Common myeloid progenitor, CD34-positive (primary cell): Measurements from ENCODE around the gene RASSF7.
A peak's percentile ranks its signal among the peaks of the same experiment; 100 is the strongest.

Source experiments
- CTCF ChIA-PET: fragments of 350-600 bp; sonication (Branson Sonifier 250); formaldehyde crosslinking; loops from one replicate; lab custom pipeline; 2021; ENCODE audit warnings: antibody characterized with exemption; lab: Charles Lee
- POLR2A ChIA-PET: fragments of 350-600 bp; sonication (Branson Sonifier 250); formaldehyde crosslinking; loops from one replicate; lab custom pipeline; 2021; ENCODE audit warnings: antibody characterized with exemption; lab: Charles Lee
- DNase-seq, 3 donors: peaks; one replicate each; pipeline versions ENCODE4 v3.0.0 to v3.0.0-alpha.2; 2013
- H3K27ac ChIP-seq, 2 experiments: 1 replicate in 1 of 2; 2 replicates in 1 of 2; pipeline ENCODE4 v1.7.0; 2013; ENCODE audit warnings: inconsistent platforms in 2 of 2, low read length in 2 of 2, mild to moderate bottlenecking in 2 of 2, low read depth in 1 of 2, moderate library complexity in 1 of 2; ENCODE audit not compliant: severe bottlenecking in 2 of 2, insufficient read depth in 1 of 2, poor library complexity in 1 of 2
- H3K27me3 ChIP-seq, 5 experiments: replicated peaks in 2 of 5; 1 replicate in 3 of 5; 2 replicates in 2 of 5; pipeline versions ENCODE4 v1.6.1 to v1.7.0; 2013; ENCODE audit warnings: low read length in 4 of 5, mild to moderate bottlenecking in 2 of 5, moderate library complexity in 2 of 5, inconsistent platforms in 1 of 5; ENCODE audit not compliant: insufficient read depth in 5 of 5, control insufficient read depth in 4 of 5
- H3K36me3 ChIP-seq, 4 experiments: 1 replicate in 2 of 4; 2 replicates in 2 of 4; pipeline versions ENCODE4 v1.6.1 to v1.7.0; 2013; ENCODE audit warnings: low read length in 3 of 4, control low read depth in 1 of 4, mild to moderate bottlenecking in 1 of 4; ENCODE audit not compliant: control insufficient read depth in 4 of 4, insufficient read depth in 4 of 4
- H3K4me1 ChIP-seq, 4 experiments: 1 replicate in 3 of 4; 2 replicates in 1 of 4; pipeline versions ENCODE4 v1.6.1 to v1.7.1; 2013; ENCODE audit warnings: low read length in 3 of 4, mild to moderate bottlenecking in 3 of 4, control low read depth in 1 of 4, inconsistent platforms in 1 of 4, moderate library complexity in 1 of 4; ENCODE audit not compliant: control insufficient read depth in 4 of 4, insufficient read depth in 4 of 4; ENCODE audit errors: control extremely low read depth in 1 of 4
- H3K4me3 ChIP-seq, 7 experiments: 1 replicate in 4 of 7; 2 replicates in 3 of 7; pipeline versions ENCODE4 v1.5.1 to v1.7.0; 2013; ENCODE audit warnings: mild to moderate bottlenecking in 7 of 7, low read length in 6 of 7, moderate library complexity in 6 of 7, inconsistent platforms in 2 of 7, low read depth in 2 of 7, control low read depth in 1 of 7; ENCODE audit not compliant: insufficient read depth in 4 of 7, control insufficient read depth in 1 of 7; ENCODE audit errors: extremely low read depth in 1 of 7
- H3K9me3 ChIP-seq, 5 experiments: 1 replicate in 4 of 5; 2 replicates in 1 of 5; pipeline versions ENCODE4 v1.6.1 to v1.7.1; 2013; ENCODE audit warnings: low read length in 4 of 5, mild to moderate bottlenecking in 2 of 5, inconsistent platforms in 1 of 5, low read depth in 1 of 5, moderate library complexity in 1 of 5; ENCODE audit not compliant: control insufficient read depth in 4 of 5, insufficient read depth in 2 of 5; ENCODE audit errors: control extremely low read depth in 1 of 5
- WGBS: methylation state at CpG from one replicate; pipeline ENCODE4 v1.1.5; 2013; ENCODE audit not compliant: insufficient coverage; 5-methylcytosine and 5-hydroxymethylcytosine counted together

RASSF7 gene

GRCh38 chr11:587978-588380, 27.2 kb downstream of the RASSF7 start:
- 88% methylated on average over 5 of the region's 6 CpGs for WGBS
- Histone ChIP-seq H3K27me3 (no peaks in the 10 kb centered on the region), H3K4me1 (peaks cover 0 to 4% (median 2%) of the 10 kb centered on the region in 4 experiments), H3K27ac (peak overlapping the region in 1 of 2 experiments; percentile 5), H3K36me3 (peaks cover 12 to 69% (median 52%) of the 10 kb centered on the region in 4 experiments), H3K9me3 (no peaks in the 10 kb centered on the region), H3K4me3 (no peak overlapping the region)
- ChIA-PET CTCF (interaction anchor here (1.0 kb wide), 1 partner anchor 17 kb away, joined by 4 read pairs; no protein-coding TSS in a partner anchor), POLR2A (interaction anchor here (0.9 kb wide), 1 partner anchor 25 kb away, joined by 3 read pairs; no protein-coding TSS in a partner anchor)
- peak in 2 of 3 donors; percentile 61 to 72 for DNase-seq

GRCh38 chr11:589798-590197, 29.0 kb downstream of the RASSF7 start:
- peaks cover 0 to 4% (median 2%) of the 10 kb centered on the region in 4 experiments for H3K4me1 ChIP-seq
- no peak overlapping the region for H3K27ac ChIP-seq
- ChIA-PET CTCF (interaction anchor here (1.2 kb wide), 1 partner anchor 12 kb away, joined by 3 read pairs; no protein-coding TSS in a partner anchor), POLR2A (no interaction called here)
- no peak for DNase-seq
- H3K36me3 ChIP-seq = peaks cover 13 to 74% (median 58%) of the 10 kb centered on the region in 4 experiments
- H3K9me3 ChIP-seq = no peaks in the 10 kb centered on the region
- 96% methylated on average over 26 of the region's 26 CpGs for WGBS
- no peak overlapping the region for H3K4me3 ChIP-seq
- no peaks in the 10 kb centered on the region for H3K27me3 ChIP-seq

DNA sequence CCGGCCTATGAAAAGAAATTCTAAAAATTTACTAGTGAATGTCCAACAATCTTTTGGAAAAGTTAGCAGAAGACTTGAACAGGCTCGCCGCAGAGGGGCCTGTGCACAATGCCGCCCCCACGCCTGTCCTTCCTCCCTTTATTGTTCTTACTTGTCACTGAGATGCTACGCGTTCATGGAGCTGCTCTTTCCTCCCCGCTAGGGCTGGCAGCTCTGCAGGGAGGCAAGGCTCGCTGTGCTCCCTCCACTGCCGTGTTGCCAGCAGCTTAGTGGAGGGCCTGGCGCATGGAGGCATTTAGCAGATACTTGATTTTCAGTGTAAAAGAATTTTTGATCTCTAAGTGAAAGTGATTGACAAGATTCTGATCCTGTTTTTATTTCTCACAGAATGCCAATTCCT, 30.2 kb downstream of the RASSF7 start:
- ChIA-PET CTCF (interaction anchor here (1.0 to 1.4 kb wide), 2 partner anchors 13 to 21 kb away, joined by 3 to 4 read pairs; no protein-coding TSS in a partner anchor), POLR2A (interaction anchor here (1.2 kb wide), 1 partner anchor 34 kb away, joined by 3 read pairs; no protein-coding TSS in a partner anchor)
- WGBS = 86% methylated on average over 10 of the region's 11 CpGs
- DNase-seq = no peak
- H3K4me1 ChIP-seq = peaks cover 0 to 5% (median 2%) of the 10 kb centered on the region in 4 experiments
- no peaks in the 10 kb centered on the region for H3K9me3 ChIP-seq
- H3K36me3 ChIP-seq = peaks cover 14 to 81% (median 65%) of the 10 kb centered on the region in 4 experiments
- H3K4me3 ChIP-seq = no peak overlapping the region
- no peak overlapping the region for H3K27ac ChIP-seq
- no peaks in the 10 kb centered on the region for H3K27me3 ChIP-seq

DNA sequence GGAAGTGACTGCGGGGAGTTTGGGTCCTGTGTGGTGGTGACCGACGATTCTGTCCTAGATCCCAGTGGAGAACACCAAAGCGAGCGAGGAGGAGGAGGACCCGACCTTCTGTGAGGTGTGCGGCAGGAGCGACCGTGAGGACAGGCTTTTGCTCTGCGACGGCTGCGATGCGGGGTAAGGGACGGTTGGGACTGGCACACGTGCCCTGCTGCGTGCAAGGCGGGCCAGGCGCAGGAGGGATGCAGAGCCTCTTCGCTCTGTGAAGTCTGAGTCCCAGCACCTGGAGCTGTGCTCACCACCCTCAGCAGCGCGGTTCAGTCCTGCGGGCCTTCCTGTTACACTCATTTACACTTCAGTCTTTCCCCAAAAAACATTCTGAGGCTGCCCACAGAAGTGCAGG, 31.7 kb downstream of the RASSF7 start:
- Histone ChIP-seq H3K9me3 (no peaks in the 10 kb centered on the region), H3K4me3 (no peak overlapping the region), H3K36me3 (peaks cover 11 to 81% (median 66%) of the 10 kb centered on the region in 4 experiments), H3K27ac (no peak overlapping the region), H3K27me3 (no peaks in the 10 kb centered on the region), H3K4me1 (peaks cover 0 to 16% (median 2%) of the 10 kb centered on the region in 4 experiments)
- ChIA-PET POLR2A (interaction anchor here (0.6 to 1.2 kb wide), 2 partner anchors 24 to 33 kb away, joined by 3 read pairs; no protein-coding TSS in a partner anchor), CTCF (no interaction called here)
- WGBS = 97% methylated on average over 20 of the region's 22 CpGs
- no peak for DNase-seq

DNA sequence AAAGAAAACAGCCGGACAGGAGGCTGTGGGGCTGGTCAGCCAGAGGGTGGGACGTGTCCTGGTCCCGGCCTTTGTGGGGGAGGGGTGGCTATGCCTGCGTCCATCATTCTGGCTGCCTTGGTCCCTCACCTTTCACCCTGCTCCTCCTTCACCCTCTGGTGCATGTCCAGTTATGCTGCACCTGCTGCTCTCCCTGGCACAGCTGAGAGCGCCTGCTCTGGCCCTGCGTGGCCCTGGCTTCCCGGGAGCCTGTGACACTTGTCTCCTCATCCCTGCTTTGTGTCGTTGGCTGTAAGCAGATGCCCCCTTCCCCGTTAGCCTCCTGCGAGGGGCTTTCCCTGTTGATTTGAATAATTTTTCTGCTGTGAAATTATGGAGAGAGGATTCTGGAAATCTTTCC, 32.1 kb downstream of the RASSF7 start:
- H3K4me1 ChIP-seq = peaks cover 0 to 14% (median 2%) of the 10 kb centered on the region in 4 experiments
- 97% methylated on average over 6 of the region's 10 CpGs for WGBS
- ChIA-PET POLR2A (interaction anchor here (0.6 kb wide), 1 partner anchor 23 kb away, joined by 3 read pairs; no protein-coding TSS in a partner anchor), CTCF (no interaction called here)
- DNase-seq = no peak
- H3K4me3 ChIP-seq = no peak overlapping the region
- no peak overlapping the region for H3K27ac ChIP-seq
- no peaks in the 10 kb centered on the region for H3K27me3 ChIP-seq
- peaks cover 11 to 81% (median 65%) of the 10 kb centered on the region in 4 experiments for H3K36me3 ChIP-seq
- no peaks in the 10 kb centered on the region for H3K9me3 ChIP-seq

GRCh38 chr11:593347-593746, 32.6 kb downstream of the RASSF7 start:
- CTCF ChIA-PET = no interaction called here
- Histone ChIP-seq H3K27ac (no peak overlapping the region), H3K27me3 (no peaks in the 10 kb centered on the region), H3K4me3 (no peak overlapping the region), H3K4me1 (peaks cover 0 to 12% (median 2%) of the 10 kb centered on the region in 4 experiments), H3K36me3 (peaks cover 13 to 83% (median 68%) of the 10 kb centered on the region in 4 experiments), H3K9me3 (no peaks in the 10 kb centered on the region)
- 99% methylated on average over 21 of the region's 21 CpGs for WGBS
- POLR2A ChIA-PET = no interaction called here
- DNase-seq = no peak

GRCh38 chr11:595400-595799, 34.6 kb downstream of the RASSF7 start:
- ChIA-PET CTCF (interaction anchor here (1.3 to 1.6 kb wide), 3 partner anchors 9 to 31 kb away, joined by 4 to 6 read pairs (median 4); no protein-coding TSS in a partner anchor), POLR2A (no interaction called here)
- 99% methylated on average over 9 of the region's 10 CpGs for WGBS
- no peaks in the 10 kb centered on the region for H3K9me3 ChIP-seq
- H3K27ac ChIP-seq = no peak overlapping the region
- peaks cover 14 to 83% (median 66%) of the 10 kb centered on the region in 4 experiments for H3K36me3 ChIP-seq
- no peak overlapping the region for H3K4me3 ChIP-seq
- no peaks in the 10 kb centered on the region for H3K27me3 ChIP-seq
- peaks cover 0 to 12% (median 2%) of the 10 kb centered on the region in 4 experiments for H3K4me1 ChIP-seq
- DNase-seq = no peak
